Astrocyte of the spinal cord (primary cell): ENCODE measurements around the gene NELL2.

ENCODE experiments used
- DNase-seq: peaks from one replicate; pipeline ENCODE4 v3.0.0; 2011; ENCODE audit warnings: low read depth, low spot score
- H3K4me3 ChIP-seq: 2 replicates; pipeline ENCODE4 v1.5.1; 2011; ENCODE audit warnings: low read depth, mild to moderate bottlenecking, low read length, moderate library complexity
- CTCF ChIP-seq: IDR thresholded peaks from 2 replicates; pipeline ENCODE4 v1.5.1; 2012; ENCODE audit warnings: low read depth, mild to moderate bottlenecking, low read length, inconsistent platforms
- in situ Hi-C: cut with HindIII; loops from 2 replicates; pipeline ENCODE4 v1.10.0; 2017; ENCODE audit warnings: low sequenced_read_pairs

NELL2 gene

GRCh38 chr12:44503329-44503728 lies 372.8 kb downstream of the NELL2 start:
- in situ Hi-C loops, result no loop called here
- H3K4me3 ChIP-seq, result no peak overlapping the region
- TF ChIP-seq CTCF, result no peak
- no peak for DNase-seq

- H3K4me3 ChIP-seq, result no peak overlapping the region
- no peak for DNase-seq
- TF ChIP-seq CTCF, result no peak
- in situ Hi-C loops, result no loop called here
Observed at GRCh38 chr12:44502681-44503080, 373.4 kb downstream of the NELL2 start.

GRCh38 chr12:44500423-44500822 lies 375.7 kb downstream of the NELL2 start:
- no peak for DNase-seq
- no peak for TF ChIP-seq CTCF
- H3K4me3 ChIP-seq, result no peak overlapping the region
- in situ Hi-C loops, result no loop called here

- DNase-seq, result no peak
- H3K4me3 ChIP-seq, result no peak overlapping the region
- no peak for TF ChIP-seq CTCF
- in situ Hi-C loops, result no loop called here
Observed at GRCh38 chr12:44497044-44497443, 379.1 kb downstream of the NELL2 start.

- no peak for TF ChIP-seq CTCF
- H3K4me3 ChIP-seq, result no peak overlapping the region
- DNase-seq, result no peak
- in situ Hi-C loops, result no loop called here
Observed at GRCh38 chr12:44490181-44490580, 385.9 kb downstream of the NELL2 start.

GRCh38 chr12:44488180-44488579 lies 387.9 kb downstream of the NELL2 start:
- no peak for DNase-seq
- no peak overlapping the region for H3K4me3 ChIP-seq
- in situ Hi-C loops, result no loop called here
- TF ChIP-seq CTCF, result no peak

- no peak for TF ChIP-seq CTCF
- DNase-seq, result no peak
- no peak overlapping the region for H3K4me3 ChIP-seq
- in situ Hi-C loops, result no loop called here
Observed at GRCh38 chr12:44484862-44485261, 391.3 kb downstream of the NELL2 start.
